Upper lobe of right lung (tissue), 1 donor: Measurements from ENCODE around the gene DENND2A. TPM values are rescaled to one million over a fixed set of nuclear protein-coding genes. Genes with fewer than 3 reads are reported as not detected.

Source experiments
- ATAC-seq: fragments of 200-7000 bp; cut with Tn5 transposase; one replicate; pipeline ENCODE4 v1.9.1; 2020; ENCODE audit warnings: mild to moderate bottlenecking, moderate library complexity
- DNase-seq: peaks from one replicate; pipeline ENCODE4 v3.0.0-alpha.2; 2020
- H3K27ac ChIP-seq: fragments of 200-600 bp; one replicate; pipeline ENCODE4 v1.8.0; 2022
- H3K27me3 ChIP-seq: fragments of 200-600 bp; one replicate; pipeline ENCODE4 v1.8.0; 2022; ENCODE audit warnings: mild to moderate bottlenecking
- H3K36me3 ChIP-seq: fragments of 200-600 bp; one replicate; pipeline ENCODE4 v1.8.0; 2022
- H3K4me1 ChIP-seq: fragments of 200-600 bp; one replicate; pipeline ENCODE4 v1.8.0; 2022
- H3K4me3 ChIP-seq: fragments of 200-600 bp; one replicate; pipeline ENCODE4 v1.8.0; 2022; ENCODE audit warnings: mild to moderate bottlenecking
- H3K9me3 ChIP-seq: fragments of 200-600 bp; one replicate; pipeline ENCODE4 v1.8.0; 2022
- intact Hi-C: fragments of 100-400 bp; cut with DNase I; formaldehyde crosslinking; loops from one replicate; pipeline ENCODE4 v1.11.0; 2022
- long read RNA-seq: library from polyadenylated mRNA; unstranded; transcript quantifications from one replicate; pipeline ENCODE4 v2.0.0, GENCODE V29; 2021
- total RNA-seq: library from RNA; stranded (reverse); fragmentation: NEBNext Ultra II Directional; extraction: Animal tissue kit (Norgen Biotek cat#: 25700); gene quantifications from one replicate; pipeline ENCODE4 v1.2.1, GENCODE V29; 2021
- TF ChIP-seq, protein P1 (sequence below): fragments of 200-600 bp; IDR thresholded peaks from one replicate; pipeline ENCODE4 v1.8.0; 2022; ENCODE audit warnings: antibody characterized with exemption
- donor health status: DM: no; HTN: yes; CAD: no; lungs with severe emphysema.

Gene DENND2A
- 26.2 TPM for total RNA-seq
- long read RNA-seq, transcript DENND2A-209 (20 exons, 3,562 nt): minor isoform, 22 of 78 reads
- long read RNA-seq, transcript DENND2A-210 (18 exons, 3,452 nt): minor isoform, 8 of 78 reads
- long read RNA-seq, transcript DENND2A-201 (19 exons, 3,735 nt): major isoform, 24 of 78 reads
- long read RNA-seq, partial matches to known transcripts: 4 of 78 reads
- long read RNA-seq, other reads (novel, unspliced or antisense): 20 of 78 reads

DNA sequence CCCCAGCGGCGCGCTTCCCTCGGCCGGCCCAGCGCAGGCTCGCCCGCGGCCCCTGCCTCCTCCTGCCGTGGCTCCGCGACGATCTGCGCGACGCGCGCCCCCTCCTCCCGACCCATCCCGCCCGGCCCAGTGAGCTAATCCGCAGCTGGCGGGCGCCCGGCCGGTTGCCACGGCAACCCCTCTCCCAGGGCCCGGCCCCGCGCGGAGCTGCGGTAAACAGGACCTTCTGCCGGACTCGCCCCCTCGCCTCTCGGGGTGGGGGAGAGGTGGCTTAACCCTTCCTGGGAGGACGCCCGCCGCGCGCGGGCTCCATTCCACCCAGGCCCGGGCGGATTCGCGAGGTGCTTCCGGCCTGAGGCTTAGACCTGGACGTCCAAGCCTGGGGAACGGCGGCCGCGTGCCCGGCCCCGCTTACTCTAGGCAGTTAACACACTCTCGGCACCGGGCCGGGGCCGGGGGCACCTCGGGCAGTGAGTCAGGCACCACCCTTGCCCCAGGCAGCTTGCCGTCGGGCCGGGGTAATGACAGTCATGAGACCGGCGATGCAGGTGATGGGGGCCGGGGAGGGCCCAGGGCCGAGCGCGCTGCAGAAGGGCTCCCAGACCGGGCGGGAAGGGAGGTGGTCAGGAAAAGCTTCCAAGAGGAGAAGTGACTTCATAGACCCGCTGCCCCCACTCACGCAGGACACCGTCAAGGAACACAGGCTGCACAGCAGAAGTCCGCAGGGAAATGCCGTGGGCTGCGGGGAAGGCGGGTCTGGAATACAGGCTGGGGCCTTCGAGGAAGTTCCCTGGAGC is at the start of gene DENND2A:
TSS of gene DENND2A (minus strand) at position 87 of the 797 bp plus-strand sequence. CDS start 38,416 bp downstream, outside the sequence.
- peak within 1 kb of the TSS; percentile 62 for H3K4me3 ChIP-seq
- DNase-seq (peak; percentile 75), ATAC-seq (peak; percentile 38)
- H3K4me1 ChIP-seq: peaks cover 2% of the 10 kb centered on the region
- H3K9me3 ChIP-seq: no peaks in the 10 kb centered on the region
- TF ChIP-seq, protein P1, sequence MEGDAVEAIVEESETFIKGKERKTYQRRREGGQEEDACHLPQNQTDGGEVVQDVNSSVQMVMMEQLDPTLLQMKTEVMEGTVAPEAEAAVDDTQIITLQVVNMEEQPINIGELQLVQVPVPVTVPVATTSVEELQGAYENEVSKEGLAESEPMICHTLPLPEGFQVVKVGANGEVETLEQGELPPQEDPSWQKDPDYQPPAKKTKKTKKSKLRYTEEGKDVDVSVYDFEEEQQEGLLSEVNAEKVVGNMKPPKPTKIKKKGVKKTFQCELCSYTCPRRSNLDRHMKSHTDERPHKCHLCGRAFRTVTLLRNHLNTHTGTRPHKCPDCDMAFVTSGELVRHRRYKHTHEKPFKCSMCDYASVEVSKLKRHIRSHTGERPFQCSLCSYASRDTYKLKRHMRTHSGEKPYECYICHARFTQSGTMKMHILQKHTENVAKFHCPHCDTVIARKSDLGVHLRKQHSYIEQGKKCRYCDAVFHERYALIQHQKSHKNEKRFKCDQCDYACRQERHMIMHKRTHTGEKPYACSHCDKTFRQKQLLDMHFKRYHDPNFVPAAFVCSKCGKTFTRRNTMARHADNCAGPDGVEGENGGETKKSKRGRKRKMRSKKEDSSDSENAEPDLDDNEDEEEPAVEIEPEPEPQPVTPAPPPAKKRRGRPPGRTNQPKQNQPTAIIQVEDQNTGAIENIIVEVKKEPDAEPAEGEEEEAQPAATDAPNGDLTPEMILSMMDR: no peak
- H3K27me3 ChIP-seq: peaks cover 25% of the 10 kb centered on the region
- intact Hi-C loops: no loop called here
- no peaks in the 10 kb centered on the region for H3K36me3 ChIP-seq
- peak within 1 kb of the TSS; percentile 76 for H3K27ac ChIP-seq

- Histone ChIP-seq H3K9me3 (no peaks in the 10 kb centered on the region), H3K4me1 (no peaks in the 10 kb centered on the region), H3K27me3 (no peaks in the 10 kb centered on the region), H3K27ac (no peak overlapping the region), H3K36me3 (peaks cover 35% of the 10 kb centered on the region), H3K4me3 (no peak overlapping the region)
- DNase-seq: no peak
- no peak for ATAC-seq
- intact Hi-C loops: no loop called here
- TF ChIP-seq, protein P1: no peak
These were observed 48.9 kb upstream of the DENND2A start for GRCh38 chr7:140689199-140690152.

- Histone ChIP-seq H3K4me3 (no peak overlapping the region), H3K36me3 (peaks cover 35% of the 10 kb centered on the region), H3K27me3 (no peaks in the 10 kb centered on the region), H3K4me1 (no peaks in the 10 kb centered on the region), H3K9me3 (no peaks in the 10 kb centered on the region), H3K27ac (no peak overlapping the region)
- intact Hi-C loops: no loop called here
- TF ChIP-seq, protein P1: no peak
- DNase-seq (no peak), ATAC-seq (no peak)
These were observed 47.7 kb upstream of the DENND2A start for GRCh38 chr7:140688341-140688740.

GRCh38 chr7:140686921-140687320 is 46.3 kb upstream of the DENND2A start:
- Histone ChIP-seq H3K27ac (no peak overlapping the region), H3K4me3 (no peak overlapping the region), H3K4me1 (no peaks in the 10 kb centered on the region), H3K36me3 (peaks cover 29% of the 10 kb centered on the region), H3K9me3 (no peaks in the 10 kb centered on the region), H3K27me3 (no peaks in the 10 kb centered on the region)
- TF ChIP-seq, protein P1: no peak
- DNase-seq (no peak), ATAC-seq (no peak)
- intact Hi-C loops: no loop called here

GRCh38 chr7:140685407-140686087 is 44.9 kb upstream of the DENND2A start:
- Histone ChIP-seq H3K9me3 (no peaks in the 10 kb centered on the region), H3K4me1 (no peaks in the 10 kb centered on the region), H3K27me3 (no peaks in the 10 kb centered on the region), H3K36me3 (peaks cover 35% of the 10 kb centered on the region), H3K4me3 (no peak overlapping the region), H3K27ac (no peak overlapping the region)
- TF ChIP-seq, protein P1: no peak
- ATAC-seq (no peak), DNase-seq (no peak)
- intact Hi-C loops: no loop called here
